ENCODE results near the gene LHFPL6.

The LHFPL6 gene

DNA sequence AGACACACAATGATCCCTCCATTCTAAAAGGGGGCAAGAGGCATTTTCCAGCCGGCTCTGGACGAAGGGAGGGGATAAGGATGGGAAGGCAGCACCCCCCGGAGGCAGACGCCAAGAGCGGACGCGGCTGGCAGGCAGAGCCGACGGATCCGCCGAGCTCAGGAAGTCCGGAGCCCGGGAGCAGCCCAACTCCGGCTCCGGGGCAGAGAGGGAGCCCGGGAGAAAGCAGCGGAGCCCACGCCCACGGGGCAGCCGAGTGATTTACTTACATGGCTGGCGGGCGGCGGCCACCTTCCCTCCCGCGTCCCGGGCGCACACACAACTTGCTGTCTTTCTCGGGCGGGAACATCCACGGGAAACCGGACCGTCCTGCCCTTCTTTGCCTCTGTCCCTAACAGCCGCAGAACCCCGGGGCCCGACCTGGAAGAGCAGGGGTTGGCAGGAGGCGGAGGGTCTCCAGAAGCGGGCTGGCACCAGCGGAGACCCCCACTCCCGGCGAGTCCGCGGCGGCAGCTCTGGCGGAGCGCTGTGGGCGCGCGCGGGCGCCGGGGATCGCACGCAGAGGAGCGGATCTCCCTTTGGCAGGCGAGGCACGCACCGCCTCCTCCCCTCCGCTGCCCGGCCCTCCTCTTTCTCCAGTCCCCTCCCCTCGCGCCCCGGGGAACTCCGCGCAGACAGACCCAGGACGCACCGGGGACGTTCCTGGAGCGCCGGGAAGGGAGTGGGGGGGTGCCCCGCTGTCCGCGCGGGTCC, at the start of gene LHFPL6:
LHFPL6 (minus strand) TSS at position 580 of the 753 bp plus-strand sequence.
- DNase-seq (ENCODE audit: low spot score): peak; percentile 60

DNA sequence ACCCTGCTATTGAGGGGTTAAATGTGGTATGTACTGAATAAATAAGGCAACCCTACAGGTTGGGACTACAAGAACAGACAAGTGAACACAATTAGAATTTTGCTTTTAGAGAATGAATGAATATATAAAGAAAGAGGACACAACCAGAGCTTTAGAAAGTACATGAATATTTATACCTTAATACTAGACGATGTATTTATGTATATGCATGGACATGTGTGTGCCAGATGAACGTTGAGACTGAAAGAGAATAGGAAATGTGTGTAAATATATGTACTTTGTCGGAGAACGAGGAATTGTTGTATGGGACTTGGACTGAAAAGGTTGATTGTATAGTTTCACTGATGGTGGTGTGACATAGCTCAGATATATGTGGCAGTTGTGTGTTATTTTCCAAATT, 43.1 kb upstream of the LHFPL6 start:
- DNase-seq (ENCODE audit: low spot score): no peak

DNA sequence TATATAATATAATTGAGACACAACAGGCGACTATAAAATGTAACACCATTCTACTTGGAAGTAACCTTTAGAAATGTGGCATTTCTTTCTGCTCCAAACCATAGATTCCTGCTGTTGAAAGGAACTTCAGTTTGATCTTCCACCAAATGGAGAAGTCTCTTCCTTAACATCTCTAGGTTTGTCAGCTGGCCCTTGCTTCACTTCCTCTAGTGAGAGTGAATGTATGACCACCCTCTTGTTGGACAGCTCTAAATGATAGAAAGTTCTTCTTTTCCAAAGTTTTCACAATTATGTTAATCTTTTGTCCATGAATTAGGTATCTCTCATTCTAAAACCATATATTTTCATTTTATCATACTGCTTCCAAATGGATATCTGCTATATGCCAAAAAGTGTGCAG, 38.7 kb upstream of the LHFPL6 start:
- no peak for DNase-seq (ENCODE audit: low spot score)

DNA sequence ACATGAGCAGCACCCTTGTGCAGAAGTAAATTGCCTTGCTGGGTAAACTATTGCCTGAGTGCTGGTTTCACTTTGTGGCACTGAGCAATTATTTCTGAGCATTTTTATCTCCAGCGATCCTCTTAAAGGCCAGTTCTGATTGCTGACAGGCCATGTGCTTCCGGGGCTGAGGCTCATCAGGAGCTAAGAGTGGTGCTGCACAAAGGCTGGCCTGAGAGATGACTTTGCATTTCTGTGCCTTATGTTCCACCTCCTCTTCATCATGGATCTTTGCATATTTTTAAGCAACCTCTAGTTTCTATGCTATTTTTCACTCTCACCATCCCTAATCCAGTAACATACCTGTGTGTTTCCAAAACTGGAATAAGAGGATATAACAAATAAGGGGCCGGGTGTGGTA, 34.9 kb upstream of the LHFPL6 start:
- DNase-seq (ENCODE audit: low spot score): no peak

DNA sequence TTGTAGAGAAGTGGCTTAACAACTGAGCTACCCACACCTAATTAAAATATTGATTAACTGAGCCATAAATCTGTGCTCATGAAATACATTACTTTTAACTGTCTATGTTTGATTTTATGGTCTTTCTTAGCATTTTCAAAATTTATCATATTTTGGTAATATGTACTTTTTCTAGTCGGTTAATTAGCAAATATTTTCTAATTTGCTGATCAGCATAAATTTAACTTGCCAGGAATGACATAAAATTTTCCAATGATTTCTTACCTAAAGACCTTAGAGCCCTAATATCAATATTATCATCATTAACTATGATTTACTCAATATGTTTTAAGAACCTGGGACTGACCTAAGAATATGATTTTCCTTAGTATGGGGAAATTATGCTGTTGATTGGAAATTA, 32.6 kb upstream of the LHFPL6 start:
- DNase-seq (ENCODE audit: low spot score): no peak

DNA sequence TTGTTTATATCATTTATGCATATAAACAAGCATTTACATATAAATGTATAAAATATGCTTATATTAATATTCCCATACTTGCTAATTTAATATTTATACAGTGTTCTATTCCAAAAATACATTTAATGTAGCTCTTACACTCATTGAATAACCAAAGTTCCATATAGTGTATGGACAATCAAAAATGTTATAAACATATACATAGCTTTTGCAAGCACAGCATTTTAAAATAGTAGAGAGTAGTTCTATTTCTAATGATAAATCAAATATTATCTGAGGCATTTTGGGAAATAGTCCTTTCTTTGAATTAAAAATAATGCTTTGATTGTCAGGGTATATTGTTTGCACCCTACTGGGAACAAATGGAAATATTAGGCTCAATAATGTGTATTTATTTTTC, 30.0 kb upstream of the LHFPL6 start:
- DNase-seq (ENCODE audit: low spot score): no peak

DNA sequence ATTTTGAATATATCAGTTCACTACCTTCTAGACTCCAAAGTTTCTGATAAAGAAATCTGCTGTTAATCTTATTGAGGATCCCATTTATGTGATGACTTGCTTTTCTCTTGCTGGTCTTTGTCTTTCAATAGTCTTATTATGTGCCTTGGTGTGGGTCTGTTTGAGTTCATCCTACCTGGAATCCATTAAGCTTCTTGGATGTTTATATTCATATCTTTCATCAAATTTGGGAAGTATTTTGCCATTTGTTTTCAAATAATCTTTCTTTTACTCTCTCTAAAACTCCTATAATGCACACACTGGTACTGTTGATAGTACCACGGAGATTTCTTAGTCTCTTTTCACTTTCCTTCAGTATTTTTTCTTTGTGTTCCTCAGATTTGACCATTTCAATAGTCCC, 28.3 kb upstream of the LHFPL6 start:
- no peak for DNase-seq (ENCODE audit: low spot score)

DNA sequence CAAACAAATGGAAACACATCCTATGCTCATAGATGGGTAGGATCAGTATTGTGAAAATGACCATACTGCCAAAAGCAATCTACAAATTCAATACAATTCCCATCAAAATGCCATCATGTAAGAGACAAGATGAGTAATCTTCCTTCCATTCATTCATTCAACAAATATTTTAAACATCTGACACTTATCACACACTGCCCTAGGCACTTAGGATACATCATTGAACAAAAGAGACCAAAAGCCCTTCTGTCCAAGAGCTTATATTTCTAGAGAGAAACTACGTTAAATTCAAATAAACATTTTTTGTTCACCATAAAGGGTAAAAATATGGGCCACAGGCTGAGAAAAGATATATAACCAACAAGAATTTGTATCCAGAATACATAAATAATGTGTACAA, 20.5 kb upstream of the LHFPL6 start:
- DNase-seq (ENCODE audit: low spot score): no peak

DNA sequence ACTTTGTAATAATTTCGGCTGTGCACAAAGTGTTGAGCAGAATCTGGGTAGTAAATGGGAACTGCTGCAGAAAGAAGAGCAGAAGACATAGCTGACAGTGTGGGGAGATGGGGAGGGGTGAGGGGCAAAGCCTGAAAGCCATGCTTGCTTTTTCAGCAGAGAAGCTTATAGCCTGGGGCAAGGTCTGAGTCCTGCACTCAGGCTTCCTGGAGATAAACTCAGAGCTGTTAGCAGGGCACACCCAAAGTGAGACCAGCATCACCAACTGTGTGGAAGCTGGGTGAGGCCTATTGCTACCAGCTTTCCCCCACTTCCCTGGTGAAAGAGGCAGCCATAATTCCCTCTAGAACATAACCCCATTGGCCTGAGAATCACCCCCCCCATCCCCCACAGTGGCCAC, 15.6 kb upstream of the LHFPL6 start:
- no peak for DNase-seq (ENCODE audit: low spot score)

DNA sequence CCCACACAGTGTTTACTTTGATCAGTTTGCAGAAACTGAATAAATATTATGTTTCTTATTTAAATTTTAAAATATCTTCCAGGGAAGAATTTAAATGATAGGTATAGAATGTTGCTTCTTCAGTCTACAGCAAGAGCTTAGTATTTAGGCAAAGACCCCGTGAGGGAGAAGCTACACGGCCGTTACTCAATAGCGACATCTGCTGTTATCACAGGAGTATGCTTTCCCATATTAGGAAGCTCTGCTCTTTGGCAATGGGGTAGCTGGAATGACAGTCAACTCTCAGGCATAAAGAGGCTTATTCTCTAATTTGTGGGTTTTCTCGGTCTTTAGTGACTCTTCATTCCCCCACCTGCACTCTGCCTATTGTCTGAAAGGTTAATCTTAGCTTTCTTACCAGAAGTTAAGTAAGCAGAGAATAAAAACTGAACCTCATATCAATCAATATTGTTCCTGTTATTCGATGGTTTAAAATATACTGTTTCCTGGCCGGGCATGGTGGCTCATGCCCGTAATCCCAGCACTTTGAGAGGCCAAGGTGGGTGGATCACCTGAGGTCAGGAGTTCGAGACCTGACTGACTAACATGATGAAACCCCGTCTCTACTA, 13.2 kb upstream of the LHFPL6 start:
- DNase-seq (ENCODE audit: low spot score): peak; percentile 60

DNA sequence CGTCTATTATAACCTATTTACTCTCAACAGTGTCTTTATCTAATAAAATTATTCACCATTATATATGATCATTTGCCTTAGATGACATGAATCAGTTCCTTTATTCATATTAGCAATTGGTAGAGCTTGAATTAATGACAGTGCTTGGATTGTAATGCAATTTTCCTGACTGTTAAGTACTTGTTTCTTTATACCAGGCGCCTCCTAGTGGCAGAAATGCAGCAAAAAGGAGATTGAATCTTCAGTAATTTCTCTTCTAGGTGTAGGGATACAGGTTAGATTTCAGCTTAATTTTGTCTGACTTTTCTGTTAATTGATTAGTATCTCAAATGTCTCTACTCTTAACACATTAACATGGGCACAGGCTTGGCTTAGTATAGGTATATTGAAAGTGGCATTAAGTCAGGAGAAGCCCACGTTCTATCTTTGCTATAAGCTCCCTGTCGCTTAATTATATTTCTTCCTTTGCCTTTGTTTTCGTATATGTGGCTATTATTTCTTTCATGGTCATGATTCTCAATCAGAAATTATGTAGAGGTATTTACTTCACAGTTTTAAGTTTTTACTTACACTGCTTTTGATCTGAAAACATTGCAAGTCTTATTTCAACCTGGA, 9.1 kb upstream of the LHFPL6 start:
- peak; percentile 60 for DNase-seq (ENCODE audit: low spot score)

DNA sequence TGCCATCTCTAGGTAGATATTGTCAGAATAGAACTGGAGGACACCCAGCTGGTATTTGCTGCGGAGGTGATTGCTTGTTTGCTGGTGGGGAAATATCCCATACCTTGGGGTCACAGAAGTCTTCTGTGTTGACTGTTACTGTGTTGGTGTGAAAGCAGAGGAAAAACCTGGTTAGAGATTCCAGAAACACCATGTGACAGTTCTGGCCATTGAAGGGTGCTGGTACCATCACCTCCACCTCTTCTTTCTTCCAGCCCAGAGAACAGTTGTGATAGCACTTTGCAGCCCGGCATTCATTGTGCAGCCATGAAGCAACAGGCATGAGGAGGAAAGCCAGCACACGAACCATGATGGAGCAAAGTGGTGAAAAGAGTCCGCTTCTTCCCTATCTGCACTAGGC, 4.9 kb upstream of the LHFPL6 start:
- DNase-seq (ENCODE audit: low spot score): no peak

DNA sequence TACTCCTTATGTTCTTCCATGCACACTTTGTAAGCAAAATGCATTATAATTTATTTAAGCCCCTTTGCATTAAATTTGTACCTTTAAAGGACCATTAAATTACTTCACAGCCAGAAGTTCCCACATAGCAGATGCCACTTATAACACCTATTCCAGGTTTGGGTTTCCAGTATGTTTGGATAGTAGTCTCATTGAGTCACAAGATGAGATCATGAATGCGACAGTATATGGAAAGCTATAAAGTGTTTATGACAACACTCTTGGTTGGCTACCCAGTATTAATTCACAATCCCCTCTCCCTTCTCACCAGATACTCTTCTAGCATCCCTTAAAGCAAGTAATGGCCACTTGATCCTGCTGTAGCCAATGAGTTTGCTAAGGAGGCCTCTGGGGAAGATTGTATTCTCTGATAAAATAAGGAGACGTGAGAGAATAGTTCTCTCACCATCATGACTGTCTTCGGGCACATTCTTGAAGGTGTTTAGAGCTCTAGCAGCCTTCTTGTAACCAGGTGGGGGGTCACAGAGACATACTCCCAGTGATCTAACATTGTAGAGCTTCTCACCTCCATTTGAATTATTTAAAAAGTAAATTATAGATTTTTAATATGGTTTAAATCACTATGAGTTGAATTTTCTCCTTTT, 2.8 kb upstream of the LHFPL6 start:
- no peak for DNase-seq (ENCODE audit: low spot score)

DNA sequence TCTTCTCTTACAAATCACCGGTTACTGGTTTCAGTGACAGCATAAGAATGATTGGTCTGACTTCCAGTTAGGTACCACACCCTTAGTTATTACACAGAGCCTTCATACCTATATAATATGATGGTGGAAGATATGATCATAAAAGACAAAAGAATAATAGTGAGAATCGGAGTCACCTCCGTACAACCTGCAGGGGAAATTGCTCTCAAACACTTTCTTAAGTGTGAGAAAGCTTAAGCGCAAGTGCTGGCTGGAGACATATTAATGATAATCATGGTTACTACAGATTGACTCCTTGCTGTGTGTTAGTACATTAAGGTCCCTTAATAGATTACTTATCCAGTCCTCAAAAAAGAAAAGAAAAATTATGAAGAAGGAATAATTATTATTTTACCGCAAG, 1.8 kb upstream of the LHFPL6 start:
- DNase-seq (ENCODE audit: low spot score): no peak

DNA sequence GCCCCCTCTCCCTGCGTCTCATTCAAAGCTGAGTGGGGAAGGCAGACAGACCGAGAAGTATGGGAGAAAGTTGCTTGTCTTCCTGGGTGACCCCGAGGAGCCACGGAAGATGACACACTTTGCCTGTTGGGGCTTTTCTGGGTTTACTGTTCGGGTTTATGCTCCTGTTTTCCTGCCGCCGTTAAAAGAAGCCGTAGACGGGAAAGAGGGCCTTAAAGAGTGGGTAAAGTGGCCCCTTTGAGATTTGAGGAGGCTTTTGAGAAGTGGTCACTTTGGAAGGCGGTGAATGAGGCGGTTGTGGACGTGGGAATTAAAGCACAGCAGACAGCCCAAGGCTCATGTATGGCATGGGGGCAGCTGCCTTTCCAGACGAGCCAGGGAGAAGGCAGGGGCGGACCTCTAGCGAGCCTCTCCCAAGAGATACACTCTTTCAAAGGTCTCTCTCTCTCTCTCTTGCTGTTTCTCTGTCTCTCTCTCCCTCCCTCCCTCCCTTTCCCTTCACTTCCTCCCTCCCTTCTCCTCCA, 493 bp upstream of the LHFPL6 start:
- DNase-seq (ENCODE audit: low spot score): no peak

DNA sequence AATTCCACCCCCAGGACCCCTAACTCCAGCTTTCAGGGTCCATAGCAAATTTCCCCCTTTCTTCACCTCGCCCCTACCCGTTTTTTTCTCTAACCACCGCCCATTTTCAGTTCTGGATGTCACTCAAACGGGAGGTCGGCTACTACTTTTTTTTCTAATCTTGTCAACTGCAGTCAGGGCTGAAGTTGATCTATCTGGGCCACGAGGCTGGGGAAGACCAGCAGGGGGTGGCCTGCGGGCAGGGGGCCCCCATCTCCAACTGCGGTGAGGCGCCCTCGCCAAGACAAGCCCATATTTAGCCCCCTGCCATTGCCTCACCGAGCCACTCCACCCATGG, 748 bp downstream of the LHFPL6 start:
- no peak for DNase-seq (ENCODE audit: low spot score)

DNA sequence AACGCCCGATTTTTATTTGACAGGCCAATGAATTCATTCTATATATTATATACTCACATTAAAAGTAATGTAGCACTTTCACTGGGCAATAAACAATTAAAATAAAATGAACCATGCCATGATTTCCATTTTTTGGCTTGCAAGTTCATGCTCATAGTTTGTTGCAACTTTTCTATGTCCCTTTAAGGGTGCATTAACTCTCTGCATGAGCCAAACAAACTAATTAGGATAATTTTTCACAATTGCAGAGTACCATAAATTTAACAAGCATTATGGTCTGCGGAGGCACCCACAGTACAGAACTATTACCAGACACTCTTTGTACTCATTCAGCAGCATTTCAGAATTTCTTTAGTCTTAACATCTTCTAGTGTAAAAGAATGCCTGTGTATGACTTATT, 1.4 kb downstream of the LHFPL6 start:
- no peak for DNase-seq (ENCODE audit: low spot score)

DNA sequence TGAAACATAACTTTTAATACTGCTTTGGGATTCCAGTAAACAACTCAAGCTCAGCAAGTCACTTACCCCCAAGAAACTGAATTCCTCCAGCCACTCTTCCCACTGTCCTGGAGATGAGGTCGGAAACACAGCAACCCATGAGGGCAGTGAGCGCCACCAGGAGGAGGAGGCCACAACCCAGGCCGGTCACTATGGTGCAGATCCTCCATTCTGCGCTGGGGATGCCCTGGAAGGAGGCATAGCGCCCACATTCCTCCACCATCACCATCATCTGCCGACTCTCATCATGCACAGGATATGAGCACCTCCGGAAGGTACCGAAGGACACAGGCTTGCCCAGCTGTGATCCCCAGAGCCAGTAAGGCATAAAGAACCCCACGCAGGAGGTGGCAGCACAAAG, 2.2 kb downstream of the LHFPL6 start:
- no peak for DNase-seq (ENCODE audit: low spot score)

DNA sequence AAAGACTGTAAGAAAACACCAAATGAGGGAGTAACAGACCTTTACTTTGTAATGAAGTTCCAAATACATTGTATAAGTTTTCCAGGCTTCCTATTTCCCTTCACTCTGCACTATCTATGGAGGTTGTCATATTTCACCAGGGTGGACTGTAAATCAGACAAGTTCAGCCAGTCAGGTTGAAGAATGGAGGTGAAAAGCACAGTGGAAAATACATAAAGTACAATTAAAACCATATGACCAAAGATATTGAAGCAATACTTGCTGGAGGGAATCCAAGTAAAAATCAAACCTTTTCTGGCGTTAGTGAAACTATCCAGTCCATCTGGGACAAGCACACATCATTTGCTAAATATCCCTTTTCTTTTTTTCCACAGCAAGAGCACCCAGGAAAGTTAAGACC, 3.2 kb downstream of the LHFPL6 start:
- DNase-seq (ENCODE audit: low spot score): no peak

DNA sequence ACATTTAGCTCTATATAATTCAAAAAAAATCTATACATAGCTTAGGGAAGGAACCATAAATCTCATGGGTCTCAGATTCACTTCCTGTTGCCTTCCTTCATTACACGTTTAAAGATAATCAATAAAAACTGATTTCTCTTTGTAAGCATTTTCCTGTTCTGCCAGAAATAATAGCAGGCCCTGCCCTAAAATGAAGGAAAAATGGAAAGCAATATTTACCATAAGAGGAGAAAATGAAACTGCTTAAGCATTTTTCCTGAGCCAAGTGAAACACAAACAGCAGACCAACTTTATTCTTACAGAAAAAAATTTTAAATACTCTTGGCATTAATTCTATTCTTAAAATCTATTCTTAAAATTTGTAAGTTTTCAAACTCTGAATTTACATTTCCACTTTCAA, 4.0 kb downstream of the LHFPL6 start:
- no peak for DNase-seq (ENCODE audit: low spot score)

DNA sequence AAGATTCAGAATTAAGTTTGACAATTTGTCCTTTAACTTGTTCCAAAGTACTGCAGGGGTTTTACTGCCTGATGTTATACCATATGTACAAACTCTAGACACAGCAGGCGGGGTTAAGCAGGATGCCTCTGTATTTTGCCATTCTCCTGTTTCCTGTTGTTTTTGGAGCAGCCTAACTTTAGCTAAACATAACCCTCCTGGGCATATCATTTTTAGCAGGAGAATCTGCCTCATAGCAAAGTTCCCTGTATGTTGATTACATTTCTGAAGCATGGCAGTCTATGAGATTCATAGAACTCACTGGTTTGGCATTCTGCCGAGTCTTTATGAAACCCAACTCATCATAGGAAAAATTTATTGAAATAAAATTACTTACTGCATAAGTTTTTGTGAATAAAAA, 5.2 kb downstream of the LHFPL6 start:
- DNase-seq (ENCODE audit: low spot score): no peak

DNA sequence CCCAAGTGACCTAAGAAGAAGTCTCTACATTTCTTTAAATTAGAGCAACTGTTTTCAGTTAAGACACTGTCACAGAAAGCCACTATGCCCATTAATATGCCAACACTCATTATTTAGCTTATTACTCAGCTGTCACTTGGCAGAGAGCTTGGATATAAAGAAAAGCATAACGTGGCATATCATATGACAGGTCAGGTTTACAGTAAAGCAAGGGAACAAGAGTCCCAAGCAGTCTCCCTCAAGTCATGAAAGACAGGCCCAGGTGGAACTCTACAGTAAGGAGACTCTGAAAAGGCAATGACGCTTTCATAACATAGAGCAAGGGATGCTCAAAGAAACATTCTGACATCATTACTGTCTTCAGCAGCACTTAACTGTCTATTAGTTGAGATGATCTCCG, 6.3 kb downstream of the LHFPL6 start:
- DNase-seq (ENCODE audit: low spot score): no peak

DNA sequence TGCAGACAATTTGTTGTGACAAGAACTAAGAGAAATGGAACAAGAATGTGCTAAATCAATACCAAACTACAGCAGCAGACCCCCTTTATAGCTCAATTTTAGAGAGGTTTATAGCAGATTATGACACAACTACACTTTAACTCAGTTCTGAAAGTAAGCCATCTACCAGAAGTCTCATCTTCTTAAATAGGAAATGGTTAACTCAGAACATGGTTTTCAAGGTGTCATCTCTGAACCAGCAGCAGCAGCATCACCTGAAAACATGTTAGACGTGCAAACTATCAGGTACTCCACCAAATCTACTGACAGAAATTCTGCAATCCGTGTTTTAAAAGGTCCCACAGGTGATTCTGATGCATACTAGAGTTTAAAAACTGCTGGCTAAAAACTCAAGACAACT, 6.8 kb downstream of the LHFPL6 start:
- DNase-seq (ENCODE audit: low spot score): no peak
